ENCODE measurements around the gene UBAC1. TPM values are rescaled to one million over a fixed set of nuclear protein-coding genes. Genes with fewer than 3 reads are reported as not detected.
"Not testable (repeated sequence)": the region's sequence is repeated elsewhere in the genome, so short reads cannot be mapped to it uniquely, and the experiment has no call there.

The UBAC1 gene
- total RNA-seq, 1 donor from 2014 or later: 18.7 TPM

DNA sequence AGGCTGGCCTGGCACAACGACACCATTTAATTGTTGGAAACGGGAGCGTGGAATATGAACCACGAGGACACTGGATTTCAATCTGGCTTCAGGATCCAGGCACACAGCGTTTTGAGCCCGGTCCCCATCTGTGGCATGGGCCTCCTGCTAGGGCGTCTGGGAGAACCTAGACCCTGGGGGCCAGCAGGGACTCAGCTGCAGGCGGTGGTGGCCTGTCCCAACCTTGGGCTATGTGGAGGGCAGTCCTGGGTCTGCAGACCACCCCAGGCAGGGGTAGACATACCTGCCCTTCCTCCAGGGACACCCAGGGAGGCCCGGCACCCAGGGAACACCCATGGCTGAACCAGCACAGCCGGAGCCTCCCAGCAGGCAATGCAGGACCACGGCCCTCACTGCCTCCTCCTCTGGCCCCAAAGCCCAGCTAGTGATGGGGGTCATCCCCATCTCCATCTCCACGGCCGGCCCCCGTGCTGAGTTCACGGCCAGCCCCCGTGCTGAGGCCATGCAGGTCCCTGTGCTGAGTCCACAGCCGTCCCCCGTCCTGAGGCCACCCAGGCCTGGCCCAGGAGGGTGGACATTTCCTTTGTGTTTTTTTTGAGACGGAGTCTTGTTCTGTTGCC is 18.5 kb upstream of the UBAC1 start:
- no peak for ATAC-seq
- DNase-seq (ENCODE audit: low spot score): no peak

- no peak for DNase-seq (ENCODE audit: low spot score)
- ATAC-seq: no peak
These were observed 17.7 kb upstream of the UBAC1 start for GRCh38 chr9:135978642-135979546.

DNA sequence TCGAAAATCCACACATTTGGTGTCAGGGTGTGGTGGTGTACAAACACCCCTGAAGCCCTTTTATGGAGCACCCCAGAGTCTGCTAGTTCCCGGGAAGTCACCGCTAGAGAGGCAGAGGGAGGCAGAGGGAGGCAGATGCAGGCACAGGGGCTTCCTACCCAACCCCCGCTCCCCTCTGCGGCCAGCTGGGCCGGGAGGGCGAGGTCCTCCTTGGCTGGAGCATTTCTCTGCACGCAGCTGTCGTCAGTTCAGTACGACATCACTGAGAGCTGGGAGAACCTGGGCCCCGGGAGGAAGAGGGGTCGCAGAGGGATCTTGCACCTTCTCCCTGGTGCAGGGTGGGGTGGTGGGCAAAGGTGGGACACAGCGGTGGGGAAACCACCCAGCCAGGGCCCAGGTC is 15.8 kb upstream of the UBAC1 start:
- ATAC-seq: no peak

GRCh38 chr9:135976531-135976930 is 15.4 kb upstream of the UBAC1 start:
- ATAC-seq: no peak
- no peak for DNase-seq (ENCODE audit: low spot score)

More for the DNA sequence above, 15.8 kb upstream of the UBAC1 start:
- DNase-seq (ENCODE audit: low spot score): no peak

DNA sequence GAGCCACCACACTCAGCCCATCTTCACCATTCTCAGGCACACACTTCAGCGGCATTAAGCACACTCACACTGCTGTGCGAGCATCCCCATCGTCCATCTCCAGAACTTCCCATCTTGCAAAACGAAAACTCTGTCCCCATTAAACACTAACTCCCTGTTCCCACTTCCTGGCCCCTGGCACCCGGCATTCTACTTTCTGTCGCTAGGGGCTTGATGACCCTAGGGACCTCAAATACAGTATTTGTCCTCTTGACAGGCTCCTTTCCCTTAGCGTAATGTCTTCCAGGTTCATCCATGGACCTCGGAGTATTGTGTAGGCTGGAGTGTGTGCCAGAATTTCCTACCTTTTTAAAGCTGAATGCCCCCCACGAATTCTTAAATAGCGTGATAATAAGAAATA is 14.7 kb upstream of the UBAC1 start:
- DNase-seq (ENCODE audit: low spot score) (no peak), ATAC-seq (no peak)

GRCh38 chr9:135974220-135974573 is 13.0 kb upstream of the UBAC1 start:
- DNase-seq (ENCODE audit: low spot score) (no peak), ATAC-seq (no peak)

- no peak for DNase-seq (ENCODE audit: low spot score)
These were observed 12.4 kb upstream of the UBAC1 start for GRCh38 chr9:135973277-135974219.

DNA sequence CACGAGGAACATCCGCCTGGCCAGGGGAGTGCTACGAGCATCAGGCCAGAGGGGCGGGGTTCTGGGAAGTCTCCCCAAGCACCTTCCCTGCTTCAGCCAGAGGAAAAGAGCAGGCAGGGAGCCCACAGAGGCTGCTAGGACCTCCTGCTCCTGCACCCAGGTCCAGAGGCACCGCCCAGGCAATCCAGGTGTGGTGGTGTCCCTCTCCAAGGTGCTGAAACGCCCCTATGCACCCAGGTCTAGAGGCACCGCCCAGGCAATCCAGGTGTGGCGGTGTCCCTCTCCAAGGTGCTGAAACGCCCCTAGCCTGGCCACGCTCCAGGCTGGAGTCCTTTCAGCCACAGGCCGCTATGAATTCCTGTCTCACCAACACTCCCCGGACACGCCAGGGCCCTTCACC is 10.7 kb upstream of the UBAC1 start:
- DNase-seq (ENCODE audit: low spot score): no peak
- ATAC-seq: peak; percentile 75

More at GRCh38 chr9:135973277-135974219, 12.4 kb upstream of the UBAC1 start:
- peak; percentile 31 for ATAC-seq

GRCh38 chr9:135971111-135971766 is 10.1 kb upstream of the UBAC1 start:
- DNase-seq (ENCODE audit: low spot score) (no peak), ATAC-seq (no peak)

GRCh38 chr9:135970128-135970815 is 9.1 kb upstream of the UBAC1 start:
- no peak for DNase-seq (ENCODE audit: low spot score)
- ATAC-seq: no peak

DNA sequence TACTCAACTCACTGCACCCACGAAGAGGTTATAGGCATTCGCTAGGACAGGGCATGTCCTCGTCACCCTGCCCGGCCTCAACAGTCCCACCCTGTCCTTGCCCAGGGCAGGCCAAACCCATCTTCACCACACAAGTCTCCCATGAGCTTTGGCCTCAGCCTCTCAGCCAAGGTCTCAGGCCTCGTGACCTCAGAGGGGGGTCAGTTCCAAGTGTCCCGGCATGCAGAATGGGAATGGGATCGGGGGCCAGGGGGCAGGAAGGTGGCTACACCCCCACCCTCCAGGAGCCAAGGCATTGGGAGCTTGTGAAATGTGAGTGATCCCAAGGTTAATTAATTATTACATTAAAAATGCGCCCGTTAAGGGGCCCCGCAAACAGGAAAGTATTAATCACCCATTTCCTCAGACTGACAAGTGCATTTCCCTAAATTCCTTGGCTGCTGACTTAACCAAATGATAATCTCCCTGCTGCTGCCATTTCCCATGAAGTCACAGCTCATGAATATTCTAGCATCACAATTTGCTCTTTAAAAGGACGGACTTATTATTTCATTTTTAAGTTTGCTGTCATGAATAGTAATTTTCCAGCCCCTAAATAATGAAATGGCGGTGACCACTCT is 8.0 kb upstream of the UBAC1 start:
- ATAC-seq (no peak), DNase-seq (ENCODE audit: low spot score) (no peak)

DNA sequence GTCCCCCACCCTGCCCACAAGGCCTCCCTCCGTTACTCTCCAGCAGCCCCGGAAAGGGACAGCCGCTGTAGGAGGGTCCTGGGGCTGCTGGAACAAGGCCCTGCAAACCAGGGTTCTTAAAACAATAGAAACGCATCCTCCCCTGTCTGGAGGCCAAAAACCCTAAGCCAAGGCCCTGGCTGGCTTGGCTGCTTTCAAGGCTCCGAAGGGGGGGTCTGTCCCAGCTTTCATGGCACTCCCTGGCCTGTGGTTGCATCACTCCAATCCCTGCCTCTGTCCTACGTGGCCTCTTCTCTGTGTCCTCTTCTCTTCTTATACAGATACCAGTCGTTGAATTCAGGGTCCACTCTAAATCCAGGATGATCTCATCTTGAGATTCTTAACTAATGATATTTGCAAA is 7.4 kb upstream of the UBAC1 start:
- DNase-seq (ENCODE audit: low spot score) (no peak), ATAC-seq (no peak)

GRCh38 chr9:135968083-135968476 is 6.9 kb upstream of the UBAC1 start:
- DNase-seq (ENCODE audit: low spot score): no peak

DNA sequence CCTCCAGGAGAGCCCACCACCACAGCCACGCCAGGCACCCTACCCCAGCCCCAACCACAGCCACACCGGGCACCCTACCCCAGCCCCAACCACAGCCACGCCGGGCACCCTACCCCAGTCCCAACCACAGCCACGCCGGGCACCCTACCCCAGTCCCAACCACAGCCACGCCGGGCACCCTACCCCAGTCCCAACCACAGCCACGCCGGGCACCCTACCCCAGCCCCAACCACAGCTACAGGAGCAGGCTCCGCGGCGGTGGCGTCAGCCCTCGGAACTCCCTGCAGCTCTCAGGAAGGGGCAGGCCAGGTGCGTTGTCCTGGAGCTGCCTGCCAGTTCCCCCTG is 5.7 kb upstream of the UBAC1 start:
- ATAC-seq; DNase-seq (ENCODE audit: low spot score): not testable (repeated sequence)

More at GRCh38 chr9:135968083-135968476, 6.9 kb upstream of the UBAC1 start:
- no peak for ATAC-seq

DNA sequence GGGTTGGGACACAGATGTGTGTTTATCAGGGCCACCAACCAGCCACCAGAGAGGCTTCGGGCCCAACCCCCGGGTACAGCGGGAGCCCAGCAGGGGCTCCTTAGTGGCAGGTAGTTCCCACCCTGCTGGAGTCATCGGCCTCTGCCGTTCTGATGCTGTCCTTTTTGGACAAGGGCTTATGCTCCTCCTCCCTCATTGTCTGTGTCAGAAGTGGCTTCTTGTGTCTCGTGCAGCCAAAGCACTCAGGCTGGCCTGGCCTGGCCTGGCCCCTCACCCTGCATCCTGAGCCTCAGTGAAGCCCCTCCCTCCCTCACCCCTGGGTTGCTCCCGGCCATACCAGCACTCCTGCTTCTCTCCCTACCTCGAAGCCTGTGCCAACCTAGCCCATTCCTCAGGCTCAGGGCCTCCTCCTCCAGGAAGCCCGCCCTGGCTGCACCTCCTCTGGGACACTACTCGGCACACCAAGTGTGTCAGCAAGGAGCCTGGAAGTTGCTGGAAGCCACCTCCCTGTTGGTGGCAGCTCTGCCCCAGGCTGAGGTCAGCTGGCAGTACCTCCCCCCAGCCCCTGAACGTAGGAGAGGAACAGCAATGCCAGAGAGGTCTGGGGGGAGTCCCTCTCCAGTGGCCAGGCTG is 4.1 kb upstream of the UBAC1 start:
- DNase-seq (ENCODE audit: low spot score) (no peak), ATAC-seq (no peak)

DNA sequence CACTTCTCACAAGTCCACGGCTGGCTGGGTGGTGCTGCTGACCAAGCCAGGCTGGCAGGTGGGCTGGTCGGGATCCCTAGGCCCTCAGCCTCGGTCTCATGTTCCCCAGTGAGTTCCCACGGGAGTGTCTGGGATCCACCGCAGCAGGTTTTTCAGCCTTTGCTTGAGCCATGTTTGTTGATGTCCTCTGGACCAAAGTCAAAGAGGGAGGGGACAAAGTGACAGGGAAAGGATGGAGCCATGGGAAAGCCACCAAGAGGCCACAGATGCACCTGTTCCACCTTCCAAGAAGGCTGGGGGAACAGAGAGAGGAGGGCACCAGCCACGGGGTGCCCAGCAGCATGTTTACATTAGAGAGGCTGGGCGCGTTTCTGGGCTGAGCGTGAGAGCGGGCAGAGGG is 2.8 kb upstream of the UBAC1 start:
- no peak for DNase-seq (ENCODE audit: low spot score)
- ATAC-seq: no peak

DNA sequence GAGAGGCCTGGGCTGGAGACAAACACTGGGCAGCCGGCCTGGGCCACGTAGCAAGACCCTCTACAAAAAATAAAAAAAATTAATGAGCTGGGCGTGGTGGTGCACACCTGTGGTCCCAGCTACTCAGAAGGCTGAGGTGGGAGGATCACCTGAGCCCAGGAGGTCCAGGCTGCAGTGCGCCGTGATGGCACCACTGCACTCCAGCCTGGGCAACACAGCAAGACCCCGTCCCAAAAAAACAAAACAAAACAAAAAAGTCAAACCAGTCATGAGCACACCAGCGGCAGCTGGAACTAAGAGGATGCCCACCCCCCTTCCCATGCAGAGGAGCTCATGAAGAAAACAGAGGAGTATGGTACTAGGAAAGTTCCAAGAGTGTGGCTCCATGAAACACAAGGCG is 2.2 kb upstream of the UBAC1 start:
- no peak for DNase-seq (ENCODE audit: low spot score)
- no peak for ATAC-seq

- ATAC-seq (no peak), DNase-seq (ENCODE audit: low spot score) (no peak)
These were observed 1.6 kb upstream of the UBAC1 start for GRCh38 chr9:135962696-135963307.
